ENCODE results near the gene JUNB. TPM values are rescaled to one million over a fixed set of nuclear protein-coding genes. Genes with fewer than 3 reads are reported as not detected.

Gene JUNB
- total and polyA plus RNA-seq, 2 of the 13 experiments (the other 11 are each of a cell fraction or from before 2014, with no cell fraction given): 7.7 to 8.2 TPM

- TF ChIP-seq ZNF652 (CRISPR knock-in tag; IDR thresholded peaks at IDR 0.05; ENCODE audit: borderline replicate concordance, low read depth): no peak
- TF ChIP-seq ZNF10 (CRISPR knock-in tag; IDR thresholded peaks at IDR 0.05; ENCODE audit: borderline replicate concordance, low read depth): no peak
- no peak for TF ChIP-seq PRDM4 (CRISPR knock-in tag; IDR thresholded peaks at IDR 0.05; ENCODE audit: borderline replicate concordance)
- peak; percentile 59; the same call in 1 of the 2 replicates for TF ChIP-seq SPEN (CRISPR knock-in tag; IDR thresholded peaks at IDR 0.05; ENCODE audit: low read depth)
- no peak for TF ChIP-seq ZSCAN31 (CRISPR knock-in tag; IDR thresholded peaks at IDR 0.05; ENCODE audit: low read depth)
- TF ChIP-seq ZMAT5 (CRISPR knock-in tag; IDR thresholded peaks at IDR 0.05; ENCODE audit: borderline replicate concordance, low read depth): no peak
- TF ChIP-seq ZNF263 (CRISPR knock-in tag; IDR thresholded peaks at IDR 0.05): no peak
- no peak for TF ChIP-seq THAP8 (CRISPR knock-in tag; IDR thresholded peaks at IDR 0.05; ENCODE audit: borderline replicate concordance)
- no peak for TF ChIP-seq ZNF205 (CRISPR knock-in tag; IDR thresholded peaks at IDR 0.05)
- TF ChIP-seq MLLT10 (CRISPR knock-in tag; IDR thresholded peaks at IDR 0.05): no peak
- TF ChIP-seq ZC3H4 (CRISPR knock-in tag; IDR thresholded peaks at IDR 0.05; ENCODE audit: borderline replicate concordance): no peak
- TF ChIP-seq PHF8 (CRISPR knock-in tag; IDR thresholded peaks at IDR 0.05): peak; percentile 60
- TF ChIP-seq ADNP (CRISPR knock-in tag; IDR thresholded peaks at IDR 0.05): no peak
- TF ChIP-seq, protein P1, sequence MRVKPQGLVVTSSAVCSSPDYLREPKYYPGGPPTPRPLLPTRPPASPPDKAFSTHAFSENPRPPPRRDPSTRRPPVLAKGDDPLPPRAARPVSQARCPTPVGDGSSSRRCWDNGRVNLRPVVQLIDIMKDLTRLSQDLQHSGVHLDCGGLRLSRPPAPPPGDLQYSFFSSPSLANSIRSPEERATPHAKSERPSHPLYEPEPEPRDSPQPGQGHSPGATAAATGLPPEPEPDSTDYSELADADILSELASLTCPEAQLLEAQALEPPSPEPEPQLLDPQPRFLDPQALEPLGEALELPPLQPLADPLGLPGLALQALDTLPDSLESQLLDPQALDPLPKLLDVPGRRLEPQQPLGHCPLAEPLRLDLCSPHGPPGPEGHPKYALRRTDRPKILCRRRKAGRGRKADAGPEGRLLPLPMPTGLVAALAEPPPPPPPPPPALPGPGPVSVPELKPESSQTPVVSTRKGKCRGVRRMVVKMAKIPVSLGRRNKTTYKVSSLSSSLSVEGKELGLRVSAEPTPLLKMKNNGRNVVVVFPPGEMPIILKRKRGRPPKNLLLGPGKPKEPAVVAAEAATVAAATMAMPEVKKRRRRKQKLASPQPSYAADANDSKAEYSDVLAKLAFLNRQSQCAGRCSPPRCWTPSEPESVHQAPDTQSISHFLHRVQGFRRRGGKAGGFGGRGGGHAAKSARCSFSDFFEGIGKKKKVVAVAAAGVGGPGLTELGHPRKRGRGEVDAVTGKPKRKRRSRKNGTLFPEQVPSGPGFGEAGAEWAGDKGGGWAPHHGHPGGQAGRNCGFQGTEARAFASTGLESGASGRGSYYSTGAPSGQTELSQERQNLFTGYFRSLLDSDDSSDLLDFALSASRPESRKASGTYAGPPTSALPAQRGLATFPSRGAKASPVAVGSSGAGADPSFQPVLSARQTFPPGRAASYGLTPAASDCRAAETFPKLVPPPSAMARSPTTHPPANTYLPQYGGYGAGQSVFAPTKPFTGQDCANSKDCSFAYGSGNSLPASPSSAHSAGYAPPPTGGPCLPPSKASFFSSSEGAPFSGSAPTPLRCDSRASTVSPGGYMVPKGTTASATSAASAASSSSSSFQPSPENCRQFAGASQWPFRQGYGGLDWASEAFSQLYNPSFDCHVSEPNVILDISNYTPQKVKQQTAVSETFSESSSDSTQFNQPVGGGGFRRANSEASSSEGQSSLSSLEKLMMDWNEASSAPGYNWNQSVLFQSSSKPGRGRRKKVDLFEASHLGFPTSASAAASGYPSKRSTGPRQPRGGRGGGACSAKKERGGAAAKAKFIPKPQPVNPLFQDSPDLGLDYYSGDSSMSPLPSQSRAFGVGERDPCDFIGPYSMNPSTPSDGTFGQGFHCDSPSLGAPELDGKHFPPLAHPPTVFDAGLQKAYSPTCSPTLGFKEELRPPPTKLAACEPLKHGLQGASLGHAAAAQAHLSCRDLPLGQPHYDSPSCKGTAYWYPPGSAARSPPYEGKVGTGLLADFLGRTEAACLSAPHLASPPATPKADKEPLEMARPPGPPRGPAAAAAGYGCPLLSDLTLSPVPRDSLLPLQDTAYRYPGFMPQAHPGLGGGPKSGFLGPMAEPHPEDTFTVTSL (CRISPR knock-in tag; IDR thresholded peaks at IDR 0.05; ENCODE audit: borderline replicate concordance): no peak
- TF ChIP-seq KLF9 (CRISPR knock-in tag; IDR thresholded peaks at IDR 0.05; ENCODE audit: low read depth): peak; percentile 82; the same call in 1 of the 2 replicates
- TF ChIP-seq ZNF234 (CRISPR knock-in tag; conservative IDR thresholded peaks at IDR 0.05): no peak
- no peak for TF ChIP-seq ZNF615 (CRISPR knock-in tag; IDR thresholded peaks at IDR 0.05; ENCODE audit: borderline replicate concordance)
- TF ChIP-seq HNF1B (CRISPR knock-in tag; IDR thresholded peaks at IDR 0.05): peak; percentile 74
These were observed 2.3 kb downstream of the JUNB start (continued) for GRCh38 chr19:12793290-12794195.

Data from HepG2 (cell line).